Measurements from ENCODE around the gene MAST4. TPM values are rescaled to one million over a fixed set of nuclear protein-coding genes. Genes with fewer than 3 reads are reported as not detected.

Gene MAST4
- total and polyA plus RNA-seq, 4 donors = 17.1 to 34.6 (median 21.0) TPM

DNA sequence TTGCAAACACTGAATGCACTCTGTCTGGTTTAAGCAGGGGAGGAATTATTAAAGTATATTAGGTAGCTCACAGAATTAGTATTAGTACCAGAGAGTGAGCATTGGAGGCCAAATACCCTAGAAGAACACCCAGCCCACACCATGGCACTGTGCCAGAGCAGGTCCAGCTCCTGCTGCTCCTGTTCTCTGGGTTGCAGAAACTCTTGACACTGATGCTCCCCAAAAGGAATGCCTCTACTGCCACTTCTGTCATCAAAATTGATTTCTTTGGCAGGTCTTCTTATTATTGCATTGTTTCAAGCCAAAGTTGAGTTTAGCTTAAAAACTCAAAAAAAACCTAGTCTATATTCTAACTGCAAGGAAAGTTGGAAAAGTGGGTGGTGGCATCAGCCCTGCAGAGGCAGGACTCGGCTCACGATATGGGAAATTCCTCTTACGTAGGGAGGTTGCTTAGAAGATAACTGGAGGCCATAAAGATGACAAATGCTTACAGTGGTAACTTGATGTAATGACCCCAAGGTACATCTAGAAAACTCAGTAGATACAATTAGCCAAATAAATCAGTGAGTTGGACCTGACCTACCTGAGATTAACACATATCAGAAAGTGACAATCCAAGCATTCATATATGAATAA, 477.0 kb downstream of the MAST4 start:
- Histone ChIP-seq H3K4me1 (ENCODE audit: control insufficient read depth, insufficient read depth, low read length) (peaks cover 3% of the 10 kb centered on the region), H3K27ac (ENCODE audit: low read depth, low read length) (no peak overlapping the region), H3K9me3 (ENCODE audit: control insufficient read depth, insufficient read depth, low read length) (no peaks in the 10 kb centered on the region), H3K4me3 (ENCODE audit: low read depth, low read length) (no peak overlapping the region), H3K36me3 (ENCODE audit: control insufficient read depth, insufficient read depth, low read length) (no peaks in the 10 kb centered on the region), H3K27me3 (ENCODE audit: control insufficient read depth, insufficient read depth, low read length) (no peaks in the 10 kb centered on the region)
- DNase-seq (ENCODE audit: low read depth in 4 of 6, low spot score in 6 of 6) = no peak
- no CpG with 5 or more reads among the region's 3 CpGs for WGBS (ENCODE audit: insufficient coverage)

DNA sequence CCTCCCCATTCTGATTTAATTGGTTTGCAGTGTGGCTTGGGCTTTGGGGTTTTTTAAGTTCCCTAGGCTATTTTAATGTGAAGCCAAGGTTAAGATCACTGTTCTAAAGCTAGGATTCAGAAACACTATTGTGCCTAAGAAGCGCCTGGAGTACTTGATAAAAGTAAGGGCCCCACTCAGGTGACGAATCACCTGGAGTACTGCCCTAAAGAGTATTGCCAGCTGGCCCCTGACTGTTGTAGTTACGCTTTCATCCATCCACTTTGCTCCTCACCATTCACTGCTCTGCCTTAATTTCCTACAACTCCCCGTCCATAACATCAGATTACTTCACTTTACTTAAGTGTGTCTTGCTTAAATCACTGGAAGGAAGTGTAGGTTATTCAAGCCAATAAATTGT, 481.1 kb downstream of the MAST4 start:
- Histone ChIP-seq H3K27me3 (ENCODE audit: control insufficient read depth, insufficient read depth, low read length) (no peaks in the 10 kb centered on the region), H3K27ac (ENCODE audit: low read depth, low read length) (no peak overlapping the region), H3K4me3 (ENCODE audit: low read depth, low read length) (no peak overlapping the region), H3K9me3 (ENCODE audit: control insufficient read depth, insufficient read depth, low read length) (no peaks in the 10 kb centered on the region), H3K36me3 (ENCODE audit: control insufficient read depth, insufficient read depth, low read length) (no peaks in the 10 kb centered on the region), H3K4me1 (ENCODE audit: control insufficient read depth, insufficient read depth, low read length) (no peaks in the 10 kb centered on the region)
- DNase-seq (ENCODE audit: low read depth in 4 of 6, low spot score in 6 of 6) = no peak
- WGBS (ENCODE audit: insufficient coverage) = 79% methylated on average over 2 of the region's 4 CpGs

DNA sequence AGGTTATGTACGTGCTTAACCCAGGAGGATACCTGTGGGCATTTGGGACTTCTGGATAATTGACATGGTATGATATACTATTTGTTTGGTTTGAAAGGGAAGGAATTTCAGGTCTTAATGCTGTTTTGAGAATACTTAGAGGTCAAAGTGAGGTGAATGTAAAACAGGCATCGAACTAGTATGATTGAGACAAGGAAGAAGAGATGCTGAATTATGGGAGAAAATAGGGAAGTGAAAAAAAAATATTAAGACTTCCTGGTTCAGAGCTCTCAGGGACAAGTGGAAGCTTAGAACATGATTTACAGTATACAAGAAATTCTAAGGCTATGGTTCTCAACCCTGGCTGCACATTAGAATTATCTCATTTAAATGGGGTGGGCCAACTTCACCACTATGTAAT, 485.1 kb downstream of the MAST4 start:
- no peaks in the 10 kb centered on the region for H3K36me3 ChIP-seq (ENCODE audit: control insufficient read depth, insufficient read depth, low read length)
- no peak overlapping the region for H3K4me3 ChIP-seq (ENCODE audit: low read depth, low read length)
- DNase-seq (ENCODE audit: low read depth in 4 of 6, low spot score in 6 of 6) = no peak
- no peaks in the 10 kb centered on the region for H3K4me1 ChIP-seq (ENCODE audit: control insufficient read depth, insufficient read depth, low read length)
- H3K27ac ChIP-seq (ENCODE audit: low read depth, low read length) = no peak overlapping the region
- no peaks in the 10 kb centered on the region for H3K9me3 ChIP-seq (ENCODE audit: control insufficient read depth, insufficient read depth, low read length)
- H3K27me3 ChIP-seq (ENCODE audit: control insufficient read depth, insufficient read depth, low read length) = no peaks in the 10 kb centered on the region
- 91% methylated on average over 2 of the region's 2 CpGs for WGBS (ENCODE audit: insufficient coverage)

DNA sequence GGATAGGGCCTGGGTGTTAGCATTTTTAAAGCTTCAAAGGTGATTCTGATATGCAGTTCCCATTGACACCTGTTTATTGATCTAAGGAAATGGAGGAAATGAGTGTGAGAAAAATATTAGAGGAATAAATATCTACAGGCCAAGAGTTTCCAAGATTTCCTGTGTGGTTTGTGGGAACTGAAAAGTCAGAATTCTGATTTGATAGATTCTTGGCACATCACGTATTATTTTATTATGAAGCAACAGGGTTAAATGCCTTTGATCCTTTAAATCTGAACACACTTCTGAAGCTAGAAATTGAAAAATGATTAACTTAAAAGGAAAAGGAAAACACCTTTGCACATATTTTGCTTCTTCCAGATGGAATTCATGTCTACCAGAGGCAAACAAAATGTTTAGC, 486.7 kb downstream of the MAST4 start:
- WGBS (ENCODE audit: insufficient coverage) = no CpG with 5 or more reads among the region's 1 CpG
- no peaks in the 10 kb centered on the region for H3K9me3 ChIP-seq (ENCODE audit: control insufficient read depth, insufficient read depth, low read length)
- no peak for DNase-seq (ENCODE audit: low read depth in 4 of 6, low spot score in 6 of 6)

DNA sequence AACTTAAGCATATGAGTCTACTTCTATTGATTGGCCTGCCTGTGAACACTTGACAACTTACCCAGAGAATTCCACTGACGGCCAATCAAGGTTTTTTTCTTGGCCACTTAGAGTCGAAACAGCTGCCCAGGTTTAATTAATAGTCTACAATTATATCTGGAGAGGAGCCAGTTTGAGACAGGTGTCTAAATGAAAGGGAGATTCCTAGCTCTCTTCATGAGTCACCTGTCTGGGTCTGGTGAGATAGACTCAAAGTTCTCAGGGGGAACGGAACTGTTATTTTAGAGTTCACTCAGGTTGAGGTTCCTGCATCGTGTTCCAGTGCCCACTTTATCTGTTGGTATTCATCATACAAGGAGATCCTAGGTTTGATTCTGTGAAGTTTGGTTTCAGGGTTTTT, 489.4 kb downstream of the MAST4 start:
- Histone ChIP-seq H3K9me3 (ENCODE audit: control insufficient read depth, insufficient read depth, low read length) (no peaks in the 10 kb centered on the region), H3K27ac (ENCODE audit: low read depth, low read length) (no peak overlapping the region), H3K4me1 (ENCODE audit: control insufficient read depth, insufficient read depth, low read length) (peaks cover 5% of the 10 kb centered on the region), H3K27me3 (ENCODE audit: control insufficient read depth, insufficient read depth, low read length) (no peaks in the 10 kb centered on the region), H3K4me3 (ENCODE audit: low read depth, low read length) (no peak overlapping the region), H3K36me3 (ENCODE audit: control insufficient read depth, insufficient read depth, low read length) (no peaks in the 10 kb centered on the region)
- DNase-seq (ENCODE audit: low read depth in 4 of 6, low spot score in 6 of 6) = no peak
- WGBS (ENCODE audit: insufficient coverage) = 100% methylated on average over 1 of the region's 4 CpGs

More for the DNA sequence above, 486.7 kb downstream of the MAST4 start:
- Histone ChIP-seq H3K36me3 (ENCODE audit: control insufficient read depth, insufficient read depth, low read length) (no peaks in the 10 kb centered on the region), H3K27ac (ENCODE audit: low read depth, low read length) (no peak overlapping the region), H3K27me3 (ENCODE audit: control insufficient read depth, insufficient read depth, low read length) (no peaks in the 10 kb centered on the region), H3K4me1 (ENCODE audit: control insufficient read depth, insufficient read depth, low read length) (no peaks in the 10 kb centered on the region), H3K4me3 (ENCODE audit: low read depth, low read length) (no peak overlapping the region)

DNA sequence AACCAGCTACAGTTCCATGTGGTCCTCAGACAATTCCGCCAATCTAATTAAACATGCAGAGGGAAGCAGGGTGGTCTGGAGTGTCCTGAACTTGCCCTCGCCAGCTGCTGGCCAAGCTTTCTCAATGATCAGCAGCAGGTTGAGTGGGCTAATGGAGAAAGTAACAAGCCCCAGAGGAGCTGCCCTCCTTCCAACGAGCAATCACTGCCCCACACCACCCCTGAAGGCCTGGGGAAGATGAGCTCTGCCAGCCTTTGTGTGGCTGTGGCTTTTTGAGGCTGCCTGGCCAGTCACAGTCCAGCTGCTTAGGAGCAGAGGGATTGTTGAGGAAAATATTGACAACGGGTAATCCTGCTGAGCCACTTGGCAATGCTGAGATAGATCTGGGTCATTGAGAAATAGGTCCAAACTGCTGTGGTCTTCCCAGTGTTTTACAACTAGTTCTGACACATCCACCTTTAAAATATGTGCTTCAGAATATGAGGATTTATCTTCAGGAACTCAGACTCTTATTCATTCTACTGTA, 493.1 kb downstream of the MAST4 start:
- no peak overlapping the region for H3K4me3 ChIP-seq (ENCODE audit: low read depth, low read length)
- no peaks in the 10 kb centered on the region for H3K36me3 ChIP-seq (ENCODE audit: control insufficient read depth, insufficient read depth, low read length)
- DNase-seq (ENCODE audit: low read depth in 4 of 6, low spot score in 6 of 6) = peak in 2 of 6 donors; percentile 39 to 41
- no peaks in the 10 kb centered on the region for H3K9me3 ChIP-seq (ENCODE audit: control insufficient read depth, insufficient read depth, low read length)
- H3K27me3 ChIP-seq (ENCODE audit: control insufficient read depth, insufficient read depth, low read length) = no peaks in the 10 kb centered on the region
- H3K4me1 ChIP-seq (ENCODE audit: control insufficient read depth, insufficient read depth, low read length) = peaks cover 5% of the 10 kb centered on the region
- WGBS (ENCODE audit: insufficient coverage) = 25% methylated on average over 1 of the region's 4 CpGs
- peak overlapping the region; percentile 25 for H3K27ac ChIP-seq (ENCODE audit: low read depth, low read length)

DNA sequence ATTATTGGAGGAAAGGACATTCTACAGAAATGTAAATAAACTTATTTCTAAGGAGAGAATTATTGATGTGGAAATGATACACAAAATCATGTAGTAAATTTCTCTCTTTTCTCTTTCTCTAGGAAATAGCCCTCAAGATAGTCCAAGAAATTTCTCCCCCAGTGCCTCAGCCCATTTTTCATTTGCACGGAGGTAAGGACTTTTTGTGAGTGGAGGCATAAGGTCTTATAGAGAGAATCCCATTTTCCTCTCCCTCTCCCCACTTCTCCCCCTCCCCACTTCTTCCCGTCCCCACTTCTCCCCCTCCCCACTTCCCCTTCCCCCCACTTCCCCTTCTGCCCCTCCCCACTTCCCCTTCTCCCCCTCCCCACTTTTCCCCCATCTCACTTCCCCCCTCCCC, 493.8 kb downstream of the MAST4 start:
- peaks cover 5% of the 10 kb centered on the region for H3K4me1 ChIP-seq (ENCODE audit: control insufficient read depth, insufficient read depth, low read length)
- no CpG with 5 or more reads among the region's 2 CpGs for WGBS (ENCODE audit: insufficient coverage)

DNA sequence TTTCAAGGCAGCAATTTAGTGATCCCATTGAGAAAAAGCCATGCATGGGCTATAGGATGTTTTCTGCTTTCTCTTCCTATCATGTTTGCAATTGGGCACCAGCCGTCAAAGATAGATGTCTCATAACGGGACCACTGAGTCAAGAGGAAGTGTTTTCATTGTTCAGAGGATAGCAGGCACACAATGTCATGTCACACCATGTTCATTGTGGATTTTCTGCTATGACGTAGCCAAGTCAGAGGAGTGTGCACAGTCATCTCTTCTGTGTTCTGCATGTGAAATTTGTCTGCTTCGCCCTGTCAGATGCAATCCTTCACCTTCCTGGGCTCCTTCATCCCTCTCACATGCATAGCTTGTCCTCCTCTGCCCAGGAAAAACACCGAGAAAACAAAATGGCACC, 494.4 kb downstream of the MAST4 start:
- Histone ChIP-seq H3K9me3 (ENCODE audit: control insufficient read depth, insufficient read depth, low read length) (no peaks in the 10 kb centered on the region), H3K36me3 (ENCODE audit: control insufficient read depth, insufficient read depth, low read length) (no peaks in the 10 kb centered on the region), H3K27me3 (ENCODE audit: control insufficient read depth, insufficient read depth, low read length) (no peaks in the 10 kb centered on the region), H3K4me1 (ENCODE audit: control insufficient read depth, insufficient read depth, low read length) (peaks cover 5% of the 10 kb centered on the region), H3K4me3 (ENCODE audit: low read depth, low read length) (no peak overlapping the region), H3K27ac (ENCODE audit: low read depth, low read length) (no peak overlapping the region)
- DNase-seq (ENCODE audit: low read depth in 4 of 6, low spot score in 6 of 6) = no peak
- 94% methylated on average over 4 of the region's 5 CpGs for WGBS (ENCODE audit: insufficient coverage)

More for the DNA sequence above, 493.8 kb downstream of the MAST4 start:
- Histone ChIP-seq H3K36me3 (ENCODE audit: control insufficient read depth, insufficient read depth, low read length) (no peaks in the 10 kb centered on the region), H3K27me3 (ENCODE audit: control insufficient read depth, insufficient read depth, low read length) (no peaks in the 10 kb centered on the region), H3K4me3 (ENCODE audit: low read depth, low read length) (no peak overlapping the region), H3K27ac (ENCODE audit: low read depth, low read length) (no peak overlapping the region), H3K9me3 (ENCODE audit: control insufficient read depth, insufficient read depth, low read length) (no peaks in the 10 kb centered on the region)
- DNase-seq (ENCODE audit: low read depth in 4 of 6, low spot score in 6 of 6) = no peak

DNA sequence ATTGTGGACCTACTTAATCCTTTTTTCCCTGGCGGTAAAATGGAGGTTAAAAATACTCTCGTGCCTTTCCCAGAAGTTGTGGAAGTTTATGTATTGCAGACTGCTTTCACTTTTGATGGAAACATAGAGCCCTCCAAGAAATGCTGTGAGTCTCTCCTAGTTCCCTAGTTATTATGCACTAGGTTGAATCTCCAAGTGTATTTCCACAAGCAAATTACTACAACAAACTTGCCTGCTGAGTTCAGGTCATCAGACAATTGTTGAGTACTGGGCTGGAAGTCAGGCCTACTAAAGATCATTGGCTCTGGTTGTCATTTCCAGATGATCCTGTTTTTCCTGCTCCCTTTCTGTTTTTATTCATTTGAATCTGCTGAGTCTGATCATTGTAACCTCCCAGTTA, 496.3 kb downstream of the MAST4 start:
- Histone ChIP-seq H3K27ac (ENCODE audit: low read depth, low read length) (peak overlapping the region; percentile 43), H3K4me1 (ENCODE audit: control insufficient read depth, insufficient read depth, low read length) (peaks cover 5% of the 10 kb centered on the region), H3K36me3 (ENCODE audit: control insufficient read depth, insufficient read depth, low read length) (no peaks in the 10 kb centered on the region), H3K4me3 (ENCODE audit: low read depth, low read length) (no peak overlapping the region), H3K9me3 (ENCODE audit: control insufficient read depth, insufficient read depth, low read length) (no peaks in the 10 kb centered on the region), H3K27me3 (ENCODE audit: control insufficient read depth, insufficient read depth, low read length) (no peaks in the 10 kb centered on the region)
- no CpG with 5 or more reads among the region's 2 CpGs for WGBS (ENCODE audit: insufficient coverage)
- peak in 1 of 6 donors; percentile 45 for DNase-seq (ENCODE audit: low read depth in 4 of 6, low spot score in 6 of 6)

DNA sequence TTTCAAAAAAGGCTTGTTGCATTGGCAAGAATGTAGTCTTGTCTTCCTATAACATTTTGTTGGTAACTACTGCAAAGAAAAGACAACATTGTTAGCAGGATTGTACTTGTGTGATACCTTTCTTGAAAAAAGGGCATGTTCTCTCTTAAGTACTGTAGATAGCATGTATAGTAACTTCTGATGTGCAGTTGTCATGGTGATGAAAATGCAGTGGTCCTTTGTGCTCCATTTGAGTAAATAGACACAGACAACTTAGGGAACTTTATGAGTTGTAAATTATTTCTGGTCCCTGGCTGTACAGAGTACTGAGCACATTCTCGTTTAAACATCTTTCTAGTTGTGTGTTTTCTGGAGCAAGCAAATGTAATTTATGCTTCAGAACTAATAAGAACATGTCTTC, 497.1 kb downstream of the MAST4 start:
- no peak overlapping the region for H3K27ac ChIP-seq (ENCODE audit: low read depth, low read length)

More for the DNA sequence above, 497.1 kb downstream of the MAST4 start:
- Histone ChIP-seq H3K9me3 (ENCODE audit: control insufficient read depth, insufficient read depth, low read length) (no peaks in the 10 kb centered on the region), H3K36me3 (ENCODE audit: control insufficient read depth, insufficient read depth, low read length) (no peaks in the 10 kb centered on the region), H3K4me3 (ENCODE audit: low read depth, low read length) (no peak overlapping the region), H3K27me3 (ENCODE audit: control insufficient read depth, insufficient read depth, low read length) (no peaks in the 10 kb centered on the region), H3K4me1 (ENCODE audit: control insufficient read depth, insufficient read depth, low read length) (peaks cover 5% of the 10 kb centered on the region)
- no CpG with 5 or more reads among the region's 1 CpG for WGBS (ENCODE audit: insufficient coverage)
- peak in 2 of 6 donors; percentile 23 to 82 for DNase-seq (ENCODE audit: low read depth in 4 of 6, low spot score in 6 of 6)
